Left lobe of liver (tissue), 2 donors: ENCODE results near the gene RMDN3. TPM values are rescaled to one million over a fixed set of nuclear protein-coding genes. Genes with fewer than 3 reads are reported as not detected.

Source experiments
- ATAC-seq: fragments of 200-7000 bp; cut with Tn5 transposase; one replicate; pipeline ENCODE4 v1.9.1; 2020; ENCODE audit warnings: mild to moderate bottlenecking, moderate library complexity
- DNase-seq: peaks from one replicate; pipeline ENCODE4 v3.0.0-alpha.2; 2020; ENCODE audit warnings: low spot score
- total RNA-seq: library from RNA; stranded (reverse); gene quantifications from one replicate; pipeline ENCODE4 v1.2.1, GENCODE V29; 2021
- donor health status: DM: no; HTN: no; CAD: no; lungs with moderate emphysema.
- donor health status: DM: no; HTN: yes; CAD: no.

RMDN3 gene
- total RNA-seq, 1 donor from 2014 or later, result 47.3 TPM

DNA sequence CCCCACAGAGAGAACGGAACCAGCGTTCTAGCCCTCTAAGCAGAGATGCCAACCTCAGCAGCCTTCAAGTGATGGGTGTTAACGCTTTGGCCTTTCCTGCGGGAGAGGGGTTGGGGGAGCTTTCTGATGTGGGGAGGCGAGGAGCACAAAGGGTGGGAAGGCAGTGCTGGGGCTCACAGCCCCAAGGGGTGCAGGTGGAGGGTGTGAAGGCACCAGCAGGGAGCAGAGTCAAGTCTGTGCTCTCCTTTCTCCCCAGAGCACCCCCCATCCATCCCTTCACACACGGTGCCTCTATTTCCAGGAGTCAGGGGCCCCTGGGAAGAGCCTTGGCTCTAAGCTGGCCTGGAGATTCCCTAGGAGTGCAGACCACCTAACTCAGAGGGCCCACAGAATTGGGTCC, 18.8 kb upstream of the RMDN3 start:
- ATAC-seq (no peak), DNase-seq (no peak)

GRCh38 chr15:40773496-40773895, 18.4 kb upstream of the RMDN3 start:
- no peak for DNase-seq

DNA sequence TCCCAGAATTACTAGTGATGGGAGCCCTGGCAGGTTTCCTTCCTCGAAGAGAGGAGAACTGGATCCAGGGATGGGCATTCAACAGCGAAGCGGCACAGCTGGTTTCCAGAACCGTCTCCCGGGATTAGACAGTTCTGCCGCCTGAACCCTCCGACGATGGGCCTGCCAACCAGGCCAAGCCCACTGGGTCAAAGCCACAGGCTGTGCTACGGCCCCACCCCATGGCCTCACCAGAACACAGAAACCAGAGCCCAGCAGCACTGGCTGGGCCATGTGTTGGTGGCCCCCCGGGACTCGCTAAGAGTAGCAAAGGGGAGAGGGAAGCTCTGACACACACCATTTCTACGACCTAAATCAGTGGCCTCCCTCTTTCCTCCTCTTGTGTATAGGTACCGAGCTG, 17.0 kb upstream of the RMDN3 start:
- DNase-seq (no peak), ATAC-seq (no peak)

More at GRCh38 chr15:40773496-40773895, 18.4 kb upstream of the RMDN3 start:
- ATAC-seq, result no peak

GRCh38 chr15:40771242-40771641, 16.2 kb upstream of the RMDN3 start:
- DNase-seq, result peak; percentile 90

DNA sequence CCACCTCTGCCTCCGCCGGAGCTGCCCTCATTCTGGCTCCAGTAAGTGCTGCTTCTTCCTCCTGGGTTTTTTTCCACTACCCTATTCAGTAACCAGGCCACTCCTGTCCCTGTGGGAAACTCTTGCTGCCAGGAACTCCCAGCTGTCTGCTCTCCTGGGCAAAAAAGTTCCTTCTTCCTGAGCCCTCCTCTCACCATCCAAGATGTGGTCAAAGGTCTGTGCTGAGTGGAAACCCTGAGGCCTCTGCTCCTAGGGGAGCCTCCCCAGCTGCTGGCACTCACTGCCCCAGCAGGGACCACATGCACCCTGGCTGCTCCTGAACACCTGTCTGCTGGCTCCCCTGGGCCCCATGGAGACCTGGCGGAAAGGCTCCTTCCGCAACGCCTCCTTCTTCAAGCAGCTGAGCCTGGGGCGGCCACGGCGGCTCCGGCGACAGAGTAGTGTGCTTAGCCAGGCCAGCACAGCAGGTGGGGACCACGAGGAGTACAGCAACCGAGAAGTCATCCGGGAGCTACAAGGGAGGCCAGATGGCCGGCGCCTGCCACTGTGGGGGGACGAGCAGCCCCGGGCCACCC, 15.2 kb upstream of the RMDN3 start:
- DNase-seq (no peak), ATAC-seq (no peak)

More at GRCh38 chr15:40771242-40771641, 16.2 kb upstream of the RMDN3 start:
- ATAC-seq, result peak; percentile 82

GRCh38 chr15:40769274-40770146, 14.5 kb upstream of the RMDN3 start, which contains the start of gene C15orf62:
TSS of gene C15orf62 (plus strand) at chr15:40769980. CDS start at chr15:40770496, 516 bp downstream.
- DNase-seq, result no peak

DNA sequence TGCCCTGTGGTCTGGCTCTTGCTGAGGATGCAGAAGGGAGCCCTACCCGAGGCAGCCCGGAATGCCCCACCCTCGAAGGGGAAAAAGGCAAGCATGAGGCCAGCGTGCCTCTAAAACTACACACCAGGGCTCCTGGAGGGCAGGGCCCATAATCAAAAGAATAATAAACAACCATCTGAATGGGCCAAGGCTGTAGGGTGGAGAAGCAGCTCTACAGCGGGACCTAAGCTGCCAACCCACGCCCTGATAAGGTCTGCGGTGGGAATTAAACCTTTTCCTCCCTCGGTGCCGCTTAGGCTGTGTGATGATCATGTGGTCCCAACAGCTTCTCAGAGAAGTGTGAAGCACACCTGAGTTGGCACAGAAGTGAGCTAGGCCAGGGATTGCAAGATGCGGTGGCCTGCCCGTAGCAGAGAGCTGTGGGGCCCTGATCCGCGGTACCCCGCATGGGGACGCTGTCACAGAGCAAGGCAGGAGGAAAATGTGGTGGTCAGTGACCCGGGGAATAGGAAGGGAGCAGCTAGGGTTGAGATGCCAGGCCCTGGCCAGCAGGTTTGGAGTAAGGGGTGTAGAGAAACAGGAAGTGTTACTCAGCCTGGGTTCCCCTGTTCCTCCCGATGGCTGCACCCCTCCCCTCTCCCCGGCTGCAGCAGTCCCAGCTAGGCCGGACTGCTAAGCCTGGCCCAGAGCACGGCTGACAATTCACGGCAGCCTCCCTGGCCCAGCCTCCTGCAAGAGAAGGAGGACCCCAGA, 13.6 kb upstream of the RMDN3 start:
- DNase-seq (no peak), ATAC-seq (no peak)

More at GRCh38 chr15:40769274-40770146, 14.5 kb upstream of the RMDN3 start, which contains the start of gene C15orf62:
- ATAC-seq, result no peak

DNA sequence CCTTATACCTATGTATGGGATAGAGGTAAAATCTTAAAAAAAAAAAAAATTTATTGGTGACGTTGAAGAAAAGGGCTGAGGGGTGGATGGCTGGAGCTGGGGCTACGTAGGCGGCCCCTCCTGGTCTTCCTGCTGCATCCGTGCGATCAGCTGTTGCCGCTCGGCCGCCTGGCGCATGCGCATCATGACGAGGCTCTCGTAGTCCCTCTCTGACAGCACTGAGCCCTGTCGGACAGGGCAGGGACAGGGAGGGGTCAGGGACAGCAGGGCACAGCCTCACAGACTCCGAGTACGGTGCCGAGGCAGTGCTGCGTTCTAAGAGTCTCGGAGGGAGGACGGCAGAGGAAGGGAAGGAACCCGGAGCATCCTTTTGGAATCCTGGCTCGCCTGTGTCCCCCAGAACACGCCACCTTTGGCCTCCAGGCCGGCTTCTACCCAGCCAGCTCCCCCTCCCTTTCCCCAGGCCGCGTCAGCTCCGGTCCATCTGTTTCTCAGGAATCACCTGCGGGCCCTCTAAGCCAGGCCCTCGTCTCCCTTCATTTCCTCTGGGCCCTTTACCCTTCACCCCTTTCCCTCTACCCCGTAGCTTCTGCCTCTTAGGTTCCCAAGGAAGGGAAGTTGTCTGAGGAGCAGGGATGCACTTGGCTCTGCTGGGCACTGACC, 12.9 kb upstream of the RMDN3 start:
- ATAC-seq (no peak), DNase-seq (no peak)

DNA sequence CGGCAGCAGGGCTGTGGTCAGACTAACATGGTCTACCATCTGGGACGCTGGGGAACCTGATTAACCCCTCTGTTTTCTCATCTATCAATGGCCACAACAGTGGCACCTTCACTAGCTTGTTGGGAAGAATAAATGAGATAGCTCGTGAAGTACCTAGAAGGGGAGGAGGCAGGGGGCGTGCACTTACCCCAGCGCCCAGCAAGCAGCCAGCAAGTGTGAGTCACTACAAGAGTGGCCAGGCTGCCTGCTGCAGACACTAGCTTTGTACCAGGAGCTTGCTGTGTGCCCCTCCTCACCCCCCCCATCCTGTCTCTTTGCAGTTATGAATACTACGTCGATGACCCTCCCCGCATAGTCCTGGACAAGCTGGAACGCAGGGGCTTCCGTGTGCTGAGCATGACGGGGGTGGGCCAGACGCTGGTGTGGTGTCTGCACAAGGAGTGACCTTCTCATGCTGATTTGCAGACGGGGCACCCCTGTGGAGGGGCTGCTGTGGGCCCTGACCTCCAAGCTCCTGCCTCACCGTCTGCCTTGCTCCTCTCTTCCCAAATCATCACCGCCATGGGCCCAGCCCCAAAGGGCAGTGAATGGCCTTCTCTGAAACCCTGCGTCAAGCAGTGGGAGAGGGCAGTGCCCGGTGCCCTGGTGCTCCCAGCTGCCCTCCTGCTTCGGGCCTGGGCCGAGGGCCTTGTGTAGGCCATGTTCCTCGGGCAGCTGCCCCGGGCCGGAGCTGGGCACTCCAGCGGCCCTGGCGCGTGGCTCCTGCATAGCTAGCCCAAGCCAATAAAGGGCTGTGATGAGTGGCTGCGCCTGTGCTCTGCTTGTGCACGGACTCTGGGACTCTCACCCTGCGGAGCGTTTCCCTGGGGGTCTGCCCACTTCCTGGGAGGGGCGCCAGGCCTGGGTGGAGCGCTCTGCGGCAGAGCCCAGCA, 12.1 kb upstream of the RMDN3 start:
- no peak for ATAC-seq
- no peak for DNase-seq

GRCh38 chr15:40766194-40766815, 11.3 kb upstream of the RMDN3 start:
- no peak for ATAC-seq
- no peak for DNase-seq

DNA sequence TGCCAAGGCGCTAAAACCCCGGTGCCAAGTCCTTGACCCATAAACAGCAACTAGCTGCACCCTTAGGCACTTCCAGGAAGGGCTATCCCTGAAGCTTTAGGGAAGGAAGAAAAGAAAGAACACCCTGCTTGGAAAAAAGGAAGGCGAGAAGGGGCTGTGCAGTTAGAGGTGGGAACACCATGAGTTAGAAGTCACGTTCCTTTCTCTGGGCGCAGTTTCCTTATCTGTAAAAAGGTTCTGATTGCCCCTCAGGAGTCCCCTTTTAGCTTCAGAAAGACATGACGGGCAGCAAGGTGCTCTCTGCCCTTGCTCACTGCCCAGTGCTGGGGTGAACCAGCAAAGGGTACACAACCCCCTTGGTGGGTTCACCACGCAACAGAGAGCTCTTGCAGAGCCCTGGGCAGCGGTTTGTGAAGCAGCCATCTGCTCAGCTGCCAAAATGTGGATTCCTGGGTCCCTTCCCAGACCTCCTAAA, 9.6 kb upstream of the RMDN3 start:
- ATAC-seq, result peak; percentile 2
- DNase-seq, result no peak

DNA sequence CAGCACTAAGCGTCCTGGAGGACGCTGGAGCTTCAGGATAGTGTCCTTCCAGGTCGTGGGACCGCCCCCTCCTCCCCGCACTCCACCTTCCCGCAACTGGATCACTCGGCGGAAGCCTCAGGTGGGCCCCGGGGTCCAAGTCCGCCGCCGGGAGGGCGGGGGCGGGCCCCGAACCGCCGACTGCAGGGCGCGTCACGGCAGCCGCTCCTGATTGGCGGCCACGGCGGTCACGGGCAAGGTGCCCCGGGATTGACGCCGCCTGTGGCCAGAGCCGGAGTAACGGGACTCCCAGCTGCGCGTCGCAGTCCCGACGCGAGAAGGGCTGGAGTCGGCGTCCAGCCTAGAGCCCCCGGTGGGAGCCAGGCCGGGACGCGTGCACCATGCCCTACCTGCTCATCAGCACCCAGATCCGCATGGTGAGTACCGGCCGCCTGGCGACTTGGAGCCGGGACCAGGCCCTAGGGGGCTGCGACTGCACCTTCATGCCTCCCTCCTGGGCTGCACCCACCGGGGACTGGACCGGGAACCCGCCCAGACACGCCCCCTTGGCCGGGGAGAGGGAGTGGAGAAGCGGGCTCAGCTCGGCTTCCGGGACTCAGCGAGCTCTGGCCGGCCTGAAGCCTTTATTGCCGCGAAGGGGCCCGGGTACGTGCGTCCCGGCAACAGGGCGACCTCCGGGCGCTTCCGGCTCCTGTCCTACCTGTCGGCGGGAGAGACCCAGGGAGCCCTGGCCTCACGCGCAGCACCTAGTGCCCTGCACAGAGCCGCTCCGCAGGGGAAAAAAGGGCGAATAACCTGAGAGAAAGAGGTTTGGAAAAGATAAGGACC, 9.0 kb upstream of the RMDN3 start, which contains the start of gene GCHFR:
Gene GCHFR, plus strand, starts transcription at position 268 of the 828 bp plus-strand sequence. Its CDS starts 113 bp downstream, at position 381.
- ATAC-seq, result peak; percentile 79
- peak; percentile 93 for DNase-seq

DNA sequence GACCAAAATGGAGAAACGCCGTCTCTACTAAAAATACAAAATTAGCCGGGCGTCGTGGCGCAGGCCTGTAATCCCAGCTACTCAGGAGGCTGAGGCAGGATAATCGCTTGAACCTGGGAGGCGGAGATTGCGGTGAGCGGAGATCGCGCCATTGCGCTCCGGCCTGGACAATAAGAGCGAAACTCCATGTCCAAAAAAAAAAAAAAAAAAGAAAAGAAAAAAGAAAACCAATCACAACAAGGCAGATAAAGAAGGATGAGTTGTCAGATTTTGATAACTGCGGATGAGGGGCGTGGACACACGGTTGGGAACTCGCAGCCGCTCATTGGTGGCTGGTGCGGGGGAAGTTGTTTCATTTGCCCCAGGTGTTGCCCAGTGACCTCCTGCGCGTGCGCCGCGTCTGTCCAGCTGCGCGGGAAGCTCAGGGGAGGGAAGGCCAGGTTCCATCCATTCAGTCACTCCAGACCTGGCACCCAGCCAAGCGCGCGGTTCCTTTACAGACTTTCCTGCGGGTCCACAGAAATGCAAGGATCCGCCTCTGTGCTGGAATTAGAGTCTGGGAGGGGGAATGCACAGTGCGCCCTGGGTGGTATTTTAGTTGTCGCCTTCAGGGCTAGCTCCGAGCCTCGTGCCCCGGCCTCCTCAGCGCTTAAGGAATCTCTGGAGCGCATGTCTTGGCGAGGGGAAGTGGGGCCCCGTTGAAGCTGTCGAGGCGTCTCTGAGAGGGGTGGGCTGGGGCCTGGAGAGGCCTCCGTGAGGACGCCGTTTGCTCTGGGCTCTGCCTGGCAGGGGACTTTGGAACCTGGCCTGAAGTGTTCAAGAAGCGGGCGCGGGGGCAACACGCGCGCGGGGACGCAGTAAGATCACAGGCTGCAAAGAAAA, 8.1 kb upstream of the RMDN3 start:
- ATAC-seq (peak; percentile 52), DNase-seq (peak; percentile 93)

DNA sequence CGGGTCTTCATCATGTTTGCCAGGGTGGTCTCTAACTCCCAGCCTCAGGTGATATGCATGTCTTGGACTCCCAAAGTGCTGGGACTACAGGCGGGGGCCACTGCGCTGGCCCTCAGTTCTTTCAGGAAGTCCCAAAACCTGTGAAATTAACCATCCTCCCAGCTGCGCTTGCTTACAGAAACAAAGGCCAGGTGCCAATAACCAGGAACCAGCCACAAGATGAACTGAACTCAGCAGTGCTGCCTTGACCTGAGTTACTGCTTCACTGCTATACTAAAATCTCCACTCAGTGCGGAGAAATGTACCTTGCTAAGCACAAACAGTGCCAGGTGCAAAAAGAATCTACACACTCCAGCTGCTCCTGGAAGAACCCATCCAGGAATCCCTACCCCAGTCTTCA, 4.9 kb upstream of the RMDN3 start:
- no peak for ATAC-seq
- DNase-seq, result no peak

DNA sequence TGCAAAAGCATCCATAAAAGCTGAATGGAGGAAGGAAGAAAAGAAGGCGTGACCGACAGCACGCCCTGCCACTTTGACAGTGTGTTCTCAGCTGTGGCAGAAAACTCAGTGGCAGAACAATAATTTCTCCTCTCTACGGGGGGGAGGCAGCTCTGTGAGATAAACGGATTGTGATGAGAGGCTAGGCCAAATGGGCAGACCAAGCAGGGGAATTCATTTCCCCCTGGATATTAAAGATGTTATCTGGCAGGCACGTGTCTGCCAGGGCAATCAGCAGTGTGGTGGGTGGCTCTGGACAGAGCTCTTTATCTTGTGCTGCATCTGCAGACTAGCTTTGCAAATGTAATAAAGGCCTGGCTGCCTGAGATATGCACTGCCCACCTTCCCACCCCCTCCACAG, 1.9 kb upstream of the RMDN3 start:
- DNase-seq, result no peak
- no peak for ATAC-seq

GRCh38 chr15:40755812-40756208, 756 bp upstream of the RMDN3 start:
- ATAC-seq, result no peak
- no peak for DNase-seq

DNA sequence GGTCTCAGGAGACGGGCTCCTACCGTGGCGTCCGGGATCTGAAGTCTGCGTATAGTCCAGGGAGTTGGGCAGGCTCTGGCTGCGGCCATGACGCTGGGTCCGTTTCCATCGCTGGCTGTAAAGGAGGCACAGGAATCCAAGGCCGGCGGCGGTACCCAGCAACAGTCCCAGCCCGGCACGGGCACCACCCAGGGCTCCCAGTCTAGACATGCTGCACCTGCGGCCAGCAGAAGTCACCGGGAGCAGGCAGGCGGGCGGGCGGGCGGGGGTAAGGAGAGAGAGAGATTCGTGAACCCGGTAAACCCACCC, 526 bp downstream of the RMDN3 start:
- DNase-seq, result no peak

More for the DNA sequence above, 526 bp downstream of the RMDN3 start:
- peak; percentile 68 for ATAC-seq
